AG04450 (cell line): Measurements from ENCODE around the gene GARNL3. TPM values are rescaled to one million over a fixed set of nuclear protein-coding genes. Genes with fewer than 3 reads are reported as not detected.

ENCODE experiments used
- CTCF ChIA-PET: fragments of 300-600, 350-600 bp; formaldehyde crosslinking; extraction: SDS; loops from one replicate; lab custom pipeline; 2022; ENCODE audit warnings: antibody characterized with exemption, inconsistent platforms; lab: Charles Lee
- POLR2A ChIA-PET: fragments of 350-600 bp; formaldehyde crosslinking; extraction: SDS; loops from one replicate; lab custom pipeline; 2021; ENCODE audit warnings: antibody characterized with exemption, inconsistent platforms; lab: Yijun Ruan, JAX
- DNase-seq: peaks from one replicate; pipeline ENCODE4 v3.0.0-alpha.2; 2011; ENCODE audit warnings: low read depth, low spot score
- H3K27ac ChIP-seq: one replicate; pipeline ENCODE4 v1.5.1; 2012; ENCODE audit warnings: low read depth, low read length, control low read depth
- H3K27me3 ChIP-seq: one replicate; pipeline ENCODE4 v1.6.0; 2012; ENCODE audit warnings: low read length; ENCODE audit not compliant: control insufficient read depth, insufficient read depth
- H3K4me3 ChIP-seq: 2 replicates; pipeline ENCODE4 v1.5.1; 2011; ENCODE audit warnings: mild to moderate bottlenecking, low read depth, low read length, control low read depth
- H3K9me3 ChIP-seq: 2 replicates; pipeline ENCODE4 v1.5.1; 2012; ENCODE audit warnings: low read length; ENCODE audit not compliant: control insufficient read depth, insufficient read depth
- CTCF ChIP-seq: IDR thresholded peaks from 2 replicates; pipeline ENCODE4 v1.5.1; 2011; ENCODE audit warnings: low read depth, low read length, control low read depth, inconsistent platforms
- polyA plus RNA-seq: library from polyadenylated mRNA; depleted of rRNA; stranded (reverse); fragments of >200 nt; gene quantifications from 2 replicates; pipeline ENCODE4 v1.2.3, GENCODE V29; 2011

The GARNL3 gene
- polyA plus RNA-seq, 1 experiment, result 2.7 TPM

GRCh38 chr9:127218818-127219217 is 45.8 kb upstream of the GARNL3 start:
- POLR2A ChIA-PET, result no interaction called here
- DNase-seq, result no peak
- CTCF ChIA-PET, result no interaction called here
- Histone ChIP-seq H3K27me3 (peaks cover 24% of the 10 kb centered on the region), H3K27ac (no peak overlapping the region), H3K9me3 (no peaks in the 10 kb centered on the region), H3K4me3 (no peak overlapping the region)
- no peak for TF ChIP-seq CTCF

- peaks cover 6% of the 10 kb centered on the region; the same call in 1 of the 2 replicates for H3K9me3 ChIP-seq
- DNase-seq, result no peak
These were observed 45.1 kb upstream of the GARNL3 start for GRCh38 chr9:127219520-127219919.

GRCh38 chr9:127221695-127222094 is 42.9 kb upstream of the GARNL3 start:
- no peak for DNase-seq
- Histone ChIP-seq H3K4me3 (no peak overlapping the region), H3K27ac (no peak overlapping the region), H3K27me3 (peaks cover 22% of the 10 kb centered on the region), H3K9me3 (peaks cover 7% of the 10 kb centered on the region; the same call in 1 of the 2 replicates)
- CTCF ChIA-PET, result no interaction called here
- no peak for TF ChIP-seq CTCF
- POLR2A ChIA-PET, result no interaction called here

More at GRCh38 chr9:127219520-127219919, 45.1 kb upstream of the GARNL3 start:
- CTCF ChIA-PET, result no interaction called here
- TF ChIP-seq CTCF, result no peak
- Histone ChIP-seq H3K27me3 (peaks cover 26% of the 10 kb centered on the region), H3K4me3 (no peak overlapping the region), H3K27ac (no peak overlapping the region)
- POLR2A ChIA-PET, result no interaction called here

- no peak for DNase-seq
- no peak overlapping the region for H3K27ac ChIP-seq
- POLR2A ChIA-PET, result no interaction called here
- H3K9me3 ChIP-seq, result peaks cover 7% of the 10 kb centered on the region; the same call in 1 of the 2 replicates
- CTCF ChIA-PET, result no interaction called here
- H3K4me3 ChIP-seq, result no peak overlapping the region
- peaks cover 22% of the 10 kb centered on the region for H3K27me3 ChIP-seq
- no peak for TF ChIP-seq CTCF
These were observed 42.0 kb upstream of the GARNL3 start for GRCh38 chr9:127222388-127223095.

- CTCF ChIA-PET, result no interaction called here
- no peak for DNase-seq
- H3K27ac ChIP-seq, result no peak overlapping the region
- no peak for TF ChIP-seq CTCF
- no peak overlapping the region for H3K4me3 ChIP-seq
- peaks cover 22% of the 10 kb centered on the region for H3K27me3 ChIP-seq
- peaks cover 7% of the 10 kb centered on the region; the same call in 1 of the 2 replicates for H3K9me3 ChIP-seq
- POLR2A ChIA-PET, result interaction anchor here (1.9 kb wide), 1 partner anchor 22 kb away, joined by 7 read pairs; no protein-coding TSS in a partner anchor
These were observed 41.3 kb upstream of the GARNL3 start for GRCh38 chr9:127223266-127223665.
